Glomerular endothelial cell (primary cell): Measurements from ENCODE around the gene DFFB. TPM values are rescaled to one million over a fixed set of nuclear protein-coding genes. Genes with fewer than 3 reads are reported as not detected.
"Not testable (repeated sequence)": the region's sequence is repeated elsewhere in the genome, so short reads cannot be mapped to it uniquely, and the experiment has no call there.

Source experiments
- DNase-seq: peaks from one replicate; pipeline ENCODE4 v3.0.0-alpha.2; 2011; ENCODE audit warnings: low read depth, low spot score; ENCODE audit errors: extremely low read depth
- total RNA-seq: library from RNA; depleted of rRNA; stranded (reverse); fragments of >200 nt; gene quantifications from 2 replicates; pipeline ENCODE4 v1.2.3, GENCODE V29; 2015

DFFB gene
- 7.8 and 13.9 TPM in 2 replicates for total RNA-seq

GRCh38 chr1:3856923-3857790 is at the start of gene DFFB, which contains the start of gene CEP104:
Gene DFFB, plus strand, starts transcription at chr1:3857476. Its CDS starts 128 bp downstream, at chr1:3857604.
Gene CEP104, minus strand, starts transcription at chr1:3857211. Its CDS starts 4,804 bp downstream, at chr1:3852407.
- DNase-seq, result no peak

- DNase-seq, result no peak
Measured at GRCh38 chr1:3807769-3808168, 49.5 kb upstream of the DFFB start.

GRCh38 chr1:3809680-3810079 is 47.6 kb upstream of the DFFB start:
- no peak for DNase-seq

GRCh38 chr1:3810149-3810761 is 47.0 kb upstream of the DFFB start:
- DNase-seq, result not testable (repeated sequence)

GRCh38 chr1:3811595-3811911 is 45.7 kb upstream of the DFFB start:
- no peak for DNase-seq

- DNase-seq, result no peak
Measured at GRCh38 chr1:3814065-3814464, 43.2 kb upstream of the DFFB start.

- no peak for DNase-seq
Measured at GRCh38 chr1:3814771-3815561, 42.3 kb upstream of the DFFB start.

- no peak for DNase-seq
Measured at GRCh38 chr1:3816331-3817137, 40.7 kb upstream of the DFFB start.

- DNase-seq, result no peak
Measured at GRCh38 chr1:3817138-3817740, 40.0 kb upstream of the DFFB start.

- DNase-seq, result no peak
Measured at GRCh38 chr1:3817821-3818597, 39.3 kb upstream of the DFFB start.

- no peak for DNase-seq
Measured at GRCh38 chr1:3819771-3820200, 37.5 kb upstream of the DFFB start.

GRCh38 chr1:3820316-3820715 is 37.0 kb upstream of the DFFB start:
- no peak for DNase-seq

- DNase-seq, result no peak
Measured at GRCh38 chr1:3821004-3821403, 36.3 kb upstream of the DFFB start.

- DNase-seq, result no peak
Measured at GRCh38 chr1:3821447-3821846, 35.8 kb upstream of the DFFB start.

GRCh38 chr1:3821908-3822307 is 35.4 kb upstream of the DFFB start:
- no peak for DNase-seq

GRCh38 chr1:3822421-3822820 is 34.9 kb upstream of the DFFB start:
- DNase-seq, result no peak

- DNase-seq, result no peak
Measured at GRCh38 chr1:3824650-3825049, 32.6 kb upstream of the DFFB start.

- no peak for DNase-seq
Measured at GRCh38 chr1:3825356-3825755, 31.9 kb upstream of the DFFB start.

- no peak for DNase-seq
Measured at GRCh38 chr1:3827813-3828307, 29.4 kb upstream of the DFFB start.
